IMR-90 (cell line): ENCODE data around the gene LAMB1. TPM values are rescaled to one million over a fixed set of nuclear protein-coding genes. Genes with fewer than 3 reads are reported as not detected.

Experiments used
- ATAC-seq: fragments of 200-7000 bp; cut with Tn5 transposase; 2 replicates; pipeline ENCODE4 v1.9.1; 2020; ENCODE audit warnings: low read depth, mild to moderate bottlenecking, moderate library complexity
- BruUV-seq: library from RNA; stranded (reverse); fragments of 400-500 nt; replicated peaks from 2 replicates; lab custom pipeline; 2021; lab: Mats Ljungman, UMichigan
- CTCF ChIA-PET: fragments of 300-600 bp; formaldehyde crosslinking; extraction: SDS; loops from one replicate; lab custom pipeline; 2021; ENCODE audit warnings: antibody characterized with exemption; lab: Yijun Ruan, JAX
- POLR2A ChIA-PET: fragments of 300-600 bp; sonication (Branson Sonifier 250); formaldehyde crosslinking; loops from one replicate; lab custom pipeline; 2022; ENCODE audit warnings: antibody characterized with exemption; ENCODE audit not compliant: unreplicated experiment; lab: Charles Lee
- DNase-seq: peaks from one replicate; pipeline ENCODE4 v3.0.0; 2013
- H2AFZ ChIP-seq: replicated peaks from 2 replicates; pipeline ENCODE3; 2013; ENCODE audit warnings: low read length, mild to moderate bottlenecking; ENCODE audit not compliant: poor library complexity
- H2AK5ac ChIP-seq: 2 replicates; pipeline ENCODE4 v1.6.1; 2013; ENCODE audit warnings: low read depth, low read length, inconsistent platforms
- H2AK9ac ChIP-seq: replicated peaks from 2 replicates; pipeline ENCODE3; 2013; ENCODE audit warnings: mild to moderate bottlenecking, low read depth, low read length, moderate library complexity; ENCODE audit not compliant: poor library complexity
- H2BK120ac ChIP-seq: 2 replicates; pipeline ENCODE4 v1.6.1; 2013; ENCODE audit warnings: low read depth, low read length, inconsistent platforms
- H2BK15ac ChIP-seq: 3 replicates; pipeline ENCODE4 v1.6.1; 2013; ENCODE audit warnings: low read depth, low read length, inconsistent platforms
- H2BK20ac ChIP-seq: 2 replicates; pipeline ENCODE4 v1.6.1; 2013; ENCODE audit warnings: low read depth, mild to moderate bottlenecking, inconsistent platforms, low read length, moderate library complexity
- H2BK5ac ChIP-seq: 2 replicates; pipeline ENCODE4 v1.6.1; 2013; ENCODE audit warnings: mild to moderate bottlenecking, low read depth, low read length, inconsistent platforms; ENCODE audit not compliant: poor library complexity, severe bottlenecking
- H3K14ac ChIP-seq: replicated peaks from 2 replicates; pipeline ENCODE4 v1.6.1; 2013; ENCODE audit warnings: low read depth, low read length, inconsistent platforms
- H3K18ac ChIP-seq: 2 replicates; pipeline ENCODE4 v1.6.1; 2013; ENCODE audit warnings: low read depth, low read length, control low read depth
- H3K23ac ChIP-seq: 2 replicates; pipeline ENCODE4 v1.6.1; 2013; ENCODE audit warnings: low read depth, low read length, inconsistent platforms
- H3K27ac ChIP-seq: 2 replicates; pipeline ENCODE4 v1.5.1; 2013; ENCODE audit warnings: mild to moderate bottlenecking, control low read depth, low read length; ENCODE audit not compliant: insufficient read depth
- H3K27me3 ChIP-seq: 2 replicates; pipeline ENCODE4 v1.6.1; 2013; ENCODE audit warnings: low read length; ENCODE audit not compliant: control insufficient read depth, insufficient read depth
- H3K36me3 ChIP-seq: 2 replicates; pipeline ENCODE4 v1.6.1; 2013; ENCODE audit warnings: low read length, mixed read lengths; ENCODE audit not compliant: control insufficient read depth, insufficient read depth
- H3K4ac ChIP-seq: 2 replicates; pipeline ENCODE4 v1.6.1; 2013; ENCODE audit warnings: low read depth, low read length, inconsistent platforms
- H3K4me1 ChIP-seq: 2 replicates; pipeline ENCODE4 v1.6.1; 2013; ENCODE audit warnings: low read length, mixed read lengths; ENCODE audit not compliant: control insufficient read depth, insufficient read depth
- H3K4me2 ChIP-seq: 2 replicates; pipeline ENCODE4 v1.6.1; 2013; ENCODE audit warnings: low read depth, mild to moderate bottlenecking, control low read depth, low read length, moderate library complexity
- H3K4me3 ChIP-seq: 2 replicates; pipeline ENCODE4 v1.5.1; 2013; ENCODE audit warnings: low read depth, mild to moderate bottlenecking, control low read depth, low read length, moderate library complexity; ENCODE audit not compliant: insufficient read depth
- H3K56ac ChIP-seq: 2 replicates; pipeline ENCODE4 v1.6.1; 2013; ENCODE audit warnings: low read length, inconsistent platforms; ENCODE audit not compliant: insufficient read depth; ENCODE audit errors: extremely low read depth
- H3K79me1 ChIP-seq, 2 experiments: 2 replicates each; pipeline ENCODE4 v1.6.1; 2013; ENCODE audit warnings: low read length in 2 of 2, inconsistent platforms in 1 of 2, low read depth in 1 of 2
- H3K9ac ChIP-seq: 2 replicates; pipeline ENCODE4 v1.6.1; 2013; ENCODE audit warnings: low read depth, low read length, control low read depth
- H3K9me1 ChIP-seq: 2 replicates; pipeline ENCODE4 v1.6.1; 2013; ENCODE audit warnings: low read length, inconsistent platforms; ENCODE audit not compliant: insufficient read depth
- H3K9me3 ChIP-seq: 2 replicates; pipeline ENCODE4 v1.6.1; 2013; ENCODE audit warnings: low read length; ENCODE audit not compliant: control insufficient read depth, insufficient read depth
- H4K20me1 ChIP-seq: 2 replicates; pipeline ENCODE4 v1.6.1; 2013; ENCODE audit warnings: low read length, inconsistent platforms; ENCODE audit not compliant: insufficient read depth
- H4K5ac ChIP-seq: 2 replicates; pipeline ENCODE4 v1.6.1; 2013; ENCODE audit warnings: mild to moderate bottlenecking, low read depth, low read length, control low read depth
- H4K8ac ChIP-seq, 2 experiments: 2 replicates each; pipeline ENCODE4 v1.6.1; 2013; ENCODE audit warnings: low read depth in 2 of 2, low read length in 2 of 2, control low read depth in 1 of 2, inconsistent platforms in 1 of 2
- H4K91ac ChIP-seq: 2 replicates; pipeline ENCODE4 v1.6.1; 2013; ENCODE audit warnings: low read depth, low read length, inconsistent platforms; ENCODE audit not compliant: insufficient read depth
- MAFK ChIP-seq: IDR thresholded peaks from 2 replicates; pipeline ENCODE4 v1.6.1; 2012; ENCODE audit warnings: low read depth, low read length, improper control_type of control experiment
- POLR2A ChIP-seq: IDR thresholded peaks from 2 replicates; pipeline ENCODE4 v1.6.1; 2012; ENCODE audit warnings: mild to moderate bottlenecking, low read depth, low read length
- RFX5 ChIP-seq: IDR thresholded peaks from 2 replicates; pipeline ENCODE4 v1.8.0; 2012; ENCODE audit warnings: low read depth, mild to moderate bottlenecking, low read length, moderate library complexity
- WGBS, 2 experiments: methylation state at CpG; one replicate each; pipeline versions ENCODE4 v1.1.5 to v1.1.7; 2013; ENCODE audit warnings: missing lambda C conversion rate in 2 of 2; ENCODE audit not compliant: insufficient read length in 1 of 2; ENCODE audit errors: extremely low coverage in 2 of 2; 5-methylcytosine and 5-hydroxymethylcytosine counted together
- dilution Hi-C: fragments of 300-500 bp; cut with HindIII; formaldehyde crosslinking; loops from one replicate; pipeline ENCODE4 v1.14.3; 2018; ENCODE audit warnings: low sequenced_read_pairs; ENCODE audit not compliant: unreplicated experiment
- in situ Hi-C: fragments of 300-500 bp; cut with MboI; formaldehyde crosslinking; loops from 3 replicates; pipeline ENCODE4 v1.14.3; 2019; ENCODE audit warnings: low sequenced_read_pairs, inconsistent platforms, mixed read lengths
- intact Hi-C: fragments of 100-400 bp; cut with micrococcal nuclease; formaldehyde crosslinking; loops from 2 replicates; pipeline ENCODE4 v1.10.0; 2022
- polyA plus RNA-seq, 3 experiments: library from polyadenylated mRNA; depleted of rRNA; stranded (reverse); fragments of >200 nt; gene quantifications; 2 replicates each; pipeline ENCODE4 v1.2.3, GENCODE V29; 2012; ENCODE audit warnings: low replicate concordance in 1 of 3
- total RNA-seq: library from RNA; depleted of rRNA; stranded (reverse); fragments of >200 nt; gene quantifications from 2 replicates; pipeline ENCODE4 v1.2.3, GENCODE V29; 2012
- TF ChIP-seq, protein P1 (sequence below): fragments of 150-350 bp; IDR thresholded peaks from 2 replicates; pipeline ENCODE4 v1.6.1; 2016; ENCODE audit warnings: low read depth, mild to moderate bottlenecking, low read length, moderate library complexity, borderline replicate concordance
- TF ChIP-seq, protein P2 (sequence below): conservative IDR thresholded peaks from 2 replicates; pipeline ENCODE4 v1.5.1; 2012; ENCODE audit warnings: mild to moderate bottlenecking, low read depth, low read length, improper control_type of control experiment

The LAMB1 gene
- total and polyA plus RNA-seq, 2 of the 4 experiments (the other 2 are of a cell fraction), result 114 to 117 TPM

DNA sequence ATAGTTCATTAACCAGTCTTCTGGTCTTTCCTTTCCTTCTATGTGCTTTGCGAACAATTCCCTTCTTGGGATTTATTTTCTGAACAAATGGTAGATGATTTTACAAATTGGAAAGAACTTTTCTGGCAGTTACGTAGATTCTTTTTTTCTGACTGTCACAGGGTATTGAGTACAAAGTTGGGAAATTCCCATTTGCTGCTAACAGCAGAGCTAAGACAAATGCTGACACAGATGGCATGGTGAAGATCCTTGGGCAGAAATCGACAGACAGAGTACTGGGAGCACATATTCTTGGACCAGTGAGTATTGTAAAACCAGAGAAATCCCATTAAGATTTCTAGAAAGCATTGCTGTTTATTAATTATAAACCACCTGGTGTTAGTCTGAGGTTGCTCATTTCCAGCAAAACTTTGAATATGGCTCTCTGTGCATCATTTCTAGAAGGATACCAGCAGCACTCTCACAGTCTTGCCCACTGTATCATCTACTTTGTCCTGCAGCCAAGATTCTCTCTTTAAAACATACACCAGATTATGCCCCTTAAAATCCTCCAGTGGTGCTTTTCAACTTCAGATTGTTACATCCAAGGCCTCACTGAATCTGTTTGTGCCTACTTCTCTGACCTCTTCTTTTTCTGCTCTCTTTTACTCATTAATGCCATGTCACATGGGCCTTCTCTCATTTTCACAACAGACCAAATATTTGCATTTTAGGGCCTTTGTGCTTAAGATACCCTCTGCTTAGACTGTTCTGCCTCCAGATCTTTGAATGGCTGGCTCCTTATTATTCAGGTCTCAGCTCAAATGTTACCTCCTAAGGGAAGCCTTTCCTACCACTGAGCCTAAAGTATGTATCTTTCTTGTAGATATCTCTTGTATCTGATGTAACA lies 85.0 kb downstream of the LAMB1 start:
- no peak overlapping the region for H2AK9ac ChIP-seq
- no peaks in the 10 kb centered on the region for H3K9me3 ChIP-seq
- ChIA-PET POLR2A (no interaction called here), CTCF (no interaction called here)
- H3K9ac ChIP-seq, result no peak overlapping the region
- intact Hi-C loops (no loop called here), dilution Hi-C loops (no loop called here), in situ Hi-C loops (no loop called here)
- no peak overlapping the region for H2BK120ac ChIP-seq
- H3K23ac ChIP-seq, result no peak overlapping the region
- DNase-seq, result no peak
- no peak for ATAC-seq
- no peak overlapping the region for H3K56ac ChIP-seq
- no peak overlapping the region for H2AK5ac ChIP-seq
- no peak overlapping the region for H3K18ac ChIP-seq
- no peak overlapping the region for H3K4ac ChIP-seq
- no peak overlapping the region for H2BK15ac ChIP-seq
- H4K8ac ChIP-seq, result no peak overlapping the region
- no peak overlapping the region for H3K4me2 ChIP-seq
- H4K20me1 ChIP-seq, result no peaks in the 10 kb centered on the region
- H3K4me1 ChIP-seq, result peaks cover 3% of the 10 kb centered on the region; the same call in 1 of the 2 replicates
- H4K5ac ChIP-seq, result no peak overlapping the region
- H3K36me3 ChIP-seq, result peaks cover 22% of the 10 kb centered on the region
- peaks cover 7 to 9% of the 10 kb centered on the region in 2 experiments; a peak in 3 of 4 replicates for H3K79me1 ChIP-seq
- H2AFZ ChIP-seq, result no peak overlapping the region
- no peak overlapping the region for H4K91ac ChIP-seq
- H3K27me3 ChIP-seq, result no peaks in the 10 kb centered on the region
- TF ChIP-seq, protein P1, sequence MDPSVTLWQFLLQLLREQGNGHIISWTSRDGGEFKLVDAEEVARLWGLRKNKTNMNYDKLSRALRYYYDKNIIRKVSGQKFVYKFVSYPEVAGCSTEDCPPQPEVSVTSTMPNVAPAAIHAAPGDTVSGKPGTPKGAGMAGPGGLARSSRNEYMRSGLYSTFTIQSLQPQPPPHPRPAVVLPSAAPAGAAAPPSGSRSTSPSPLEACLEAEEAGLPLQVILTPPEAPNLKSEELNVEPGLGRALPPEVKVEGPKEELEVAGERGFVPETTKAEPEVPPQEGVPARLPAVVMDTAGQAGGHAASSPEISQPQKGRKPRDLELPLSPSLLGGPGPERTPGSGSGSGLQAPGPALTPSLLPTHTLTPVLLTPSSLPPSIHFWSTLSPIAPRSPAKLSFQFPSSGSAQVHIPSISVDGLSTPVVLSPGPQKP, result no peak
- TF ChIP-seq RFX5, result no peak
- TF ChIP-seq, protein P2, sequence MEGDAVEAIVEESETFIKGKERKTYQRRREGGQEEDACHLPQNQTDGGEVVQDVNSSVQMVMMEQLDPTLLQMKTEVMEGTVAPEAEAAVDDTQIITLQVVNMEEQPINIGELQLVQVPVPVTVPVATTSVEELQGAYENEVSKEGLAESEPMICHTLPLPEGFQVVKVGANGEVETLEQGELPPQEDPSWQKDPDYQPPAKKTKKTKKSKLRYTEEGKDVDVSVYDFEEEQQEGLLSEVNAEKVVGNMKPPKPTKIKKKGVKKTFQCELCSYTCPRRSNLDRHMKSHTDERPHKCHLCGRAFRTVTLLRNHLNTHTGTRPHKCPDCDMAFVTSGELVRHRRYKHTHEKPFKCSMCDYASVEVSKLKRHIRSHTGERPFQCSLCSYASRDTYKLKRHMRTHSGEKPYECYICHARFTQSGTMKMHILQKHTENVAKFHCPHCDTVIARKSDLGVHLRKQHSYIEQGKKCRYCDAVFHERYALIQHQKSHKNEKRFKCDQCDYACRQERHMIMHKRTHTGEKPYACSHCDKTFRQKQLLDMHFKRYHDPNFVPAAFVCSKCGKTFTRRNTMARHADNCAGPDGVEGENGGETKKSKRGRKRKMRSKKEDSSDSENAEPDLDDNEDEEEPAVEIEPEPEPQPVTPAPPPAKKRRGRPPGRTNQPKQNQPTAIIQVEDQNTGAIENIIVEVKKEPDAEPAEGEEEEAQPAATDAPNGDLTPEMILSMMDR, result no peak
- TF ChIP-seq MAFK, result no peak
- TF ChIP-seq POLR2A, result no peak
- H2BK5ac ChIP-seq, result no peak overlapping the region
- no CpG with 5 or more reads among the region's 3 CpGs for WGBS, 2 experiments
- no peak overlapping the region for H3K14ac ChIP-seq
- no TSS peak for BruUV-seq
- H3K9me1 ChIP-seq, result peaks cover 3% of the 10 kb centered on the region
- H2BK20ac ChIP-seq, result no peak overlapping the region
- no peak overlapping the region for H3K4me3 ChIP-seq
- no peak overlapping the region for H3K27ac ChIP-seq
